HG02623 (cell line): ENCODE results near the gene RAB1B.
A peak's percentile ranks its signal among the peaks of the same experiment; 100 is the strongest.

ENCODE experiments used
- ATAC-seq: cut with Tn5 transposase; IDR thresholded peaks from one replicate; pipeline ENCODE4 v1.9.1; 2021; ENCODE audit warnings: moderate library complexity; ENCODE audit not compliant: unreplicated experiment

RAB1B gene

DNA sequence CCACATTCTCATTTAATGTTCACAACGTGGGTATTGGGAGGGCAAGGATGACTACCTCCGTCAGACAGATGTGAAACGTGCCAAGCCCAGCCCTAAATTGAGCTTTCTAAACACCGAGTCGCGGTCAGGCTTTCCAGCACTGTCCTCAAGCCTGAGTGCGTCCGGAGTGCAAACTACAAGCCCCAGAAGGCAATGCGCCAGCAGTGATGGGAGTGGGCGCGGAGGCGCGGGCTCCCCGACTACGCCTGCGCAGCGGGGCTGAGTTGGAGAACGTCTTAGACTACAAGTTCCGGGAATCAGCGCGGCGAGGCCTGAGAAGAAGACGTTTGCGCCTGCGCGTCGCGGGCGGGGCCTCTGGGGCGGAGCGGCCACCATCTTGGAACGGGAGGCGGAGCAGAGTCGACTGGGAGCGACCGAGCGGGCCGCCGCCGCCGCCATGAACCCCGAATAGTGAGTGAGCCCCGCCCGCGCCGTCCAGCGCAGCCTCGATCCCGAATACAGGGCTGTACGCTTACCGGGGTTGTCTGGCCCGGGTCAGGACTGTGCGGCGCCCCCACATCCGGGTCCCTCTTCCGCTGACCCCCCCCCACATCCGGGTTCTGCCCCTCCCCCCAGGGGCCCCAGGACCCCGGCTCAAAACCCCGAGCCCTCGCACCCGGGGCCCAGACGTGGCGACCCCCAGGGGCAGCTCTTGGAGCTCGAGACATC lies at the start of gene RAB1B:
Gene RAB1B (plus strand): TSS at position 396 of the 708 bp plus-strand sequence. CDS start 41 bp downstream, at position 437.
- ATAC-seq: peak; percentile 78

DNA sequence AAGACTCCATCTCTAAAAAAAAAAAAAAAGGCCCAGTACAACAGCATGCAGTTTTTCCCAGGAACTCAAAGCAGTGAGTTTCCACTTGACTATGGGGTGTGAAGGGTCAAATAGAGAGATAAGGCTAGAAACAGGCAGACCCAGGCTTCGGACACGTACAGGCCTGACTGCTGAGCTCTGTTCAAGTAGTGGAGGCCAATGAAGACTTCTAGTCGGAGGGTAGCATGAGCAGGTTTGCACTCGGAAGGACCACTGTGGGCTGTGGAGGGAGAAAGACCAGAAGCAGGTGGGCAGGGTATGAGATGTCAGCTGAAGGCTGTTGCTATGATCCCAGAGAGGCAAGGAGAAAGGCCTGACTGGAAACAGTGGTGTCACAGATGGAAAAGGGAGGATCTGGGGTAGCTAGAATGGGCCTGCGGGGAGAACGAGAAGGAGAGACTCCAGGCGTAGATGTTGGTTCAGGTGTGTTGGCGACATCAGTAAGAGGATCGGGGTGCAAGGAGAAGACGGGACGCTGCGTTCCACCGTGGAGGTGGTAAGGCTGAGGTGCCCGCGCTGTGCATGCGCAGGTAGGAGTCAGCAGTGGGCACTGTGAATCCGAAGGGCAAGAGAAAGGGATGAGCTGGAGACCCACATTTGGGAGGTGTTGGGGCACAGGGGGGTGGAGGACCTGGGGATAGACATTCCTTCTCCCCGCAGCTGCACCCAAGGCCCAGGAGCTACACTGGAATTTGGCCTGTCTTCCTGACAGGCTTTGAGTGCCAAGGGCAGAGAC lies 49.4 kb upstream of the RAB1B start:
- ATAC-seq: no peak

DNA sequence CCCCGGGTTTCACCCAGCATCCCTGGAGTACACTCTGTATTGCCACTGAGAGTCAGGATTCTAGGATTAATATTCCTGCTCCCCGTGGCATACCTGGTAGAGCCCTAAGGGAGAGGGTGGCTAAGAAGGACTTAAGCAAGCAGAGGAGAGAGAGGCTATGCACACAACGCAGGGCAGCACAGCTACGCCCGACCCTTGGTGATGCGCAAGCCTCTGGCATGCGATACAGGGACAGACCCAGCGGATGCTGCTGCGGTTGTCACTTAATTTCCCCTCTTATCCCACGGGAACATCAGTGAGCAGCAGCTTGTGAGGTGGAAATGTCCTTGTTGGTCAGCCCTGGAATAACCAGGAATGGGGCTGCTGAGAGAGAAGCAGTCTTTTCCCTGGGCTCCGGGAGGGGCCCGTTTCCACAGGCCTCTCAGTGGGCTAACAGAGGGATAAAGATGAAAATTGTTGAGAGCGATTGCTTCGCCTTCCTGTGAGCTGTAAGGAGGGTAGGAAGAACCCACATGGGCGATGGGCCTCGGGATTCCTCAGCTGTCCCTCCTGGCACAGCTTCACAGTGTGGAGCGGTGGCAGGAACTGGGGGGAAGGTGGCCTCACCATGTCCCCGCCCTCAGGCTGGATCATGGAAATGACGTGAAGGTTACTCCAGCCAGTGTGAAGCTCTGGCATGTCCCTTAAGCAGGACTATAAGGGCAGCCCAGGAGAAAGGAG lies 48.4 kb upstream of the RAB1B start:
- ATAC-seq: no peak

DNA sequence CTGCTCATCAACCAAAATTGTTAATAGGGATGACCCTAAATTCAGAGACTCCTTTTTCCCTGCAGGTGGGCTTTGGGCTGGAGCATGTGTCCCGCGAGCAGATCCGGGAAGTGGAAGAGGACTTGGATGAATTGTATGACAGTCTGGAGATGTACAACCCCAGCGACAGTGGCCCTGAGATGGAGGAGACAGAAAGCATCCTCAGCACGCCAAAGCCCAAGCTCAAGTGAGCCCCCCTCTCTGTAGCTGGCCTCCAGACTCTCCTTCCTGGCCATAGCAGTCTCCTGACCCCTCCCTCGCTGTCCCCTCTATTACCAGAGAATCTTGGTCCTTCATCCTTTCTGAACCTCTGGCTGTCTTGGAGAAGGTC lies 47.9 kb upstream of the RAB1B start:
- no peak for ATAC-seq

DNA sequence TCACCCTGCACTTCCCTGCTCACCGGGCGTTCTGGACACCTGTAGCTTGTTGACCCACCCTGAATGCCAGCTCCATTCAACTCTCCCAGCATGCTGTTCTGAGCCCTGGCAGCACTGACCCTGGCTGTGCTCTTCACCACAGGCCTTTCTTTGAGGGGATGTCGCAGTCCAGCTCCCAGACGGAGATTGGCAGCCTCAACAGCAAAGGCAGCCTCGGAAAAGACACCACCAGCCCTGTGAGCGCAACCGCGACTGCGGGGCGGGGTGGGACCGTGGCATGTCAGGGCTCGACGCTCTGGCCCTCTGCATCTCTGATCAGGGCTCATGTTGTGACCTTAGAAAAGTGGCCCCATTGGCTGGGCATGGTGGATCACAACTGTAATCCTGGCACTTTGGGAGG lies 47.4 kb upstream of the RAB1B start:
- ATAC-seq: no peak

DNA sequence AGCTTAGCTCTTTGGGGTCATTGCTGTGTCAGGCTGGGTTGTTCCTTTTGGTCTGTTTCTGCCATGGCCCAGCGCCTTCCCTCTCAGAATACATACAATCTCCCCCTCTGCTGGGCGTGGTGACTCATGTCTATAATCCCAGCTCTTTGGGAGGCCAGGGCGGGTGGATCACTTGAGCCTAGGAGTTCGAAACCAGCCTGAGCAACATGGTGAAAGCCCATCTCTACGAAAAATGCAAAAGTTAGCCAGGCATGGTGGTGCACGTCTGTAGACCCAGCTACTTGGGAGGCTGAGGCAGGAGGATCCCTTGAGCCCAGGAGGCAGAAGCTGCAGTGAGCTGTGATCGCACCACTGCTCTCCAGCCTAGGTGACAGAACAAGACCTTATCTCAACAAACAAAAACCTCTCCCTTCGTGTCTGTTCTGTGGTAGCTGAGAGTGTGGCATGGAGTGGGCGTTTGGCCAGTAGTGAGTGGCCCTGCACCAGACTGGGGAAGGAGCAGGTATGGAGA lies 46.7 kb upstream of the RAB1B start:
- no peak for ATAC-seq

DNA sequence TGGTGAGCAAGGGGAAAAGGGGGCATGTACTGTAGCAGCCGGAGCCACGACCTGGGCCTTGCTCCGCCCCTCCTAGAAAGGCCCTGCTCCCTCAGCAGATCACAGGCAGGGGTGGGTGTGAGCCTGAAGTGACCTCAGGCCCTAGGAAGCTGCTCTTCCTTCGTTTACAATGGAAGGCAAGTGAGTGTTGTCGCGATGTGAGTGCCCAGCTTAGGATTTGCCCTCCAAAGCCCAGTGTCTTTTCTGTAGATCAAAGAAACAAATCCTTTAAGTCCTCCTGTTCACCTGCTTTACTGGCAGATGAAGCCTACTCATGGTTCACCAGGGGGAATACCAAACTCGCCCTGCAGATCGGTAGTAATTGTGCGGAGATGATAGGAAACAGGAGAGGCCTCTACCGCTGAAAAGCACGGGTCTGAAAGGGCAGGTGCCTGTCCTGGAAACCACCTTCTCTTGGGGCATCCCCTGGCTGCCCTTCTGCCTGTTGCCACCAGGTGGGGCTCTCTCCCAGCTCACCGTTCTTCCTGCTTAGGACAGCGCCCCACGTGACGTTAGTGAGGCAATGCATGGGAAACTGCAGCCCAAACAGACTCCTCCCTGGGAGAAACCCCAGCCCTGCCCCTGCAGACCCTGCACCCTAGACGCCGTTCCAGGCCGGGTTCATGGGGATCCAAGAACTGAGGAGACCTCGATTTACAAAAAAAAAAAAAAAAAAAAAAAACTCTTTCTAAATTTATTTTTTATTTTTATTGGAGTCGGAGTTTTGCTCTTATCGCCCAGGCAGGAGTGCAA lies 45.9 kb upstream of the RAB1B start:
- ATAC-seq: peak; percentile 88

DNA sequence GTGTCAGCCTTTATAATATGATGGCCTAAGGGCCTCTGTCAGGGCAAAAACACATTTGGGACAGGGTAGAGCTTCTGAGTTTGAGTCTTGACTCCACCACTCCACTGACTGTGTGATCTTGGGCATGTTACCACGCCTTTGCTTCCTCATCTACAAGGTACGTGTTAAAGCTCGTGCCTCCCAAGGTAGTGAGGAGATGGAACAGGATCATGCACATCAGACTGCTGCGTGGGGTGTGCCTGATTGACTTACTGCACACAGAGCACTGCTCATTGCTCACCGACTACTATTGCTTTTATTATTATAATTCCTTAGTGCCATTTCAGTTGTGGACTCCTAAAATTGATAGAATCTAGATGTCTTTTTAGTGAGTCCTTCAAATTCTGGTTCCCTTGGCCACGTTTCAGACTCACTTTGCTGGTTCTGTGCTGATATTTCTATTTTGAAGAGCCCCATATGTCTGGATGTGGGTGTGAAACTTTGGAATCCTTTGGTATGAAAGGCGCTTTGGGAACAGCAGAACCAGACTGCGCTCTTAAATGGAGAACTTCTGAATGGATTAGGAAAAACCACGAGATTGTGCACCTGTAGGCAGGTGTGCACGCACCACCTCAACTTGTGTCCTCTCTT lies 44.1 kb upstream of the RAB1B start:
- ATAC-seq: no peak

DNA sequence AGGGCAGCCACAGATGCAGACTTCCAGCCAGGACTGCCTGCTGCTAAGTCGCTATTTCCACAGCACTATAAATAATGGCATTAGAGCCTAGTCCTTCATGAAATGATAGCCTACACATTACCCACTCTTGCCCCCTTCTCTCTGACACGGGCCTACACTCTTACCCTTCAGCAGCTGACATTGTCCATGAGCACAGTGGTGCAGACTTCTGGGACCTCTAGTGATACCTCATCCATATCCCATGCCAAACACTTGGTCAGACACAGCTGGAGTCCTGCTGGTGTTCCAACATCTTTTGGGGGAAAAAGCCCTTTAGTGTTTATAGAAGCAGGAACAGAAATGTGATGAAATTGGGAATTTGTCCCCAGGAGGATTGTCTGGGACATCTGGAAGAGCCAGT lies 43.4 kb upstream of the RAB1B start:
- no peak for ATAC-seq

DNA sequence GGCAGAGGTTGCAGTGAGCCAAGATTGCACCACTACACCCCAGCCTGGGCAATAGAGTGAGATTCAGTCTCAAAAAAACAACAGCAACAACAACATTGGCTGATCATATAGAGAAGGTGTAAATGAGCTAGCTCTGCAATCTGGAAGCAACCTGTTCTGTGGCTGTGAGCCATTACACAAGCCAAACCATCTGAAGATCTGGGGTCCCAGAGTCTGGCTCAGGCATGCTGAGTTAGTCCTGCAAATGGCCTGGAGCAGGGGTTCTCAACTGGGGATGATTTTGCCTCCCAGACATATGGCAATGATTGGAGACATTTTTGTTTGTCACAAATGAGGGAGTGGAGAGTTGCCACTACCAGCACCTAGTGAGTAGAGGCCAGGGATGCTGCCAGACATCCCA lies 42.3 kb upstream of the RAB1B start:
- no peak for ATAC-seq

DNA sequence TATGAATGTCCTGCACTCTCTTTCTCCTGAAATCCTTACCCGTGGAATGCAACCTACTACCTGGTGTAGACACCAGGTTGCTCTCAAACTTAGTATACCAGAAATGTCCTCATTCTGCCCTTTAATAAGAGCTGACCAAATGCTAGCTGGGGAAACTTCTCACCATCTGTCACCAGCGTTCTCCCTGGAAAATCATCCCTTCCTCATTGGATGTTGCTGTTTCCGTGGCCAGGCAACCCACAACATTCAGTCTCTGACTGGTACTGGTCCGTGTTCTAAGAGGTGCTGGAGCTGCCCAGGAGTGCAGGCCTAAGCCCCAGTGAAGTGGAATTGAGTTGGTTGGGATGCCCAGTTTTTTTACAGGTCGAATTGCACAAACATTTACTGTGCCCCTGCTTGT lies 40.7 kb upstream of the RAB1B start:
- no peak for ATAC-seq

DNA sequence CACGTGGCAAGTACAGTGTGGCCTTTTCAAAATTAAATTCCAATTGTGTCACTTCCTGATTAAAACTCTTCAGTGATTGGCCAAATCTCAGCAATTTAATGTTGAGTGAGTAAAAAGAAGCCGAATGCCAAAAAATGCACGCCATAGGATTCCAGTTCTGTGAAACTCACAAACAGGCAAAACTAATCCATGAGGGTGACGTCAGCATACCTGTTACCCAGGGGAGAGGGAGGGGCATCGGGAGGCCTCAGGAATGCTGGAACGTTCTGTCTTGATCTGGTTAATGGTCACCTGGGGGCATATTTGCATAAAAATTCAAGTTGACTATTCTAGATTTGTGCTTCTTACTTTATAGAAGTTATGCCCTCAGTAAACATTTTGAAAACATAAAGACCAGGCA lies 39.9 kb upstream of the RAB1B start:
- no peak for ATAC-seq

DNA sequence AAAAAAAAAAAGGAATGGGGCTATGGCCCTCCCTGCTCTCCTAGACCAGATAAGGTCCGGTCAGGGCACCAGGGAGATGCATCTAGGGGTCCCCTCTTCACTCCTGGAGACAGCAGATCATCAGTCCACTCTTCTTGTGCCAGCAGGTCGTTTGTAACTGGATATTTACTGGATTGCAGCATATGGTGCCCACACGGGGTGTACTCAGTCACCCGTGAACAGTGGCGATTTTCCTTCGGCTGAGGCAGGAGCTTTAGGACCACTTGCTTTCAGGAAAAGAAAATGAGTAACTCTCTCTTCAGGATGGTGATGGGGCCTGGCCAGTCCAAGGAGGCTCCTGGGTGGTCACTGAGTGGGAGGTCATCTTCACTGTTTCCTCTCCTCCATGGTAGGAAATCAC lies 38.3 kb upstream of the RAB1B start:
- ATAC-seq: no peak

DNA sequence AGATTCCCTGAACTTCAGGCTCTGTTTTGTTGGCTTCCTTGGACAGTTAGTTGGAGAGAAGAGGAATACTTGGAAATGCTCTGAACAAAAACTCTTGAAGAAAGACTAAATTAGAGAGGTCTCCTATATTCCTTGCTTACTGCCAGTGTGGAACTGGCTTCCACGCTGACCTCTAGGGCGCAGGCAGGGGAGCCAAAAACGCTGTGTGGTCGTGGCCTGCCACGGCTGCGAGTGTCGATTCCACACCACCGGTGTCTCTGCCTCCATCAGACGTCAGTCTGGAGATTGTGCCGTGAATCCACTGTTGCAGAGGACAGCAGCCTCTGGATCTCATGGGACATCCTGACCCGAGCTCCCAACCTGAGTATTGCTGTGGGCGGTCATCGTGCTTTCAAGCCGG lies 37.5 kb upstream of the RAB1B start:
- no peak for ATAC-seq

DNA sequence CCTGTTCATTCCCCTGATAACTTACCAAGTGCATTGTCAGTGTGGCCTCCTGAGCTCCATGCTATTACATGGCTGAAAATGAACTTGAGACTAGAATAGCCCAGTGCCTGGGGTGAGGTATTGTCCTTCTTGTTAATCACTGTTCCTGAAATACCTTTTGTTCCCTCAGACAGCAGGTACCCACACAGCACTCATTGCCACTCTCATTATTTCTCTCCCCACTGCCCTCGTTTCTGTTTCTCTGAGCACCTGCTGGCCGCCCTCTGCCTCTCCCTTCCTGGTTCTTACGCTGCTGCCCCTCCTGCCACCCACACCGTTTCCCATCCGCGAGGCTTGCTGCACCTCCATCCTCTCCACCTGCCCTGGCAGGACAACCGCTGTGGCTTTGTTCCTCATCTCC lies 36.9 kb upstream of the RAB1B start:
- ATAC-seq: no peak

DNA sequence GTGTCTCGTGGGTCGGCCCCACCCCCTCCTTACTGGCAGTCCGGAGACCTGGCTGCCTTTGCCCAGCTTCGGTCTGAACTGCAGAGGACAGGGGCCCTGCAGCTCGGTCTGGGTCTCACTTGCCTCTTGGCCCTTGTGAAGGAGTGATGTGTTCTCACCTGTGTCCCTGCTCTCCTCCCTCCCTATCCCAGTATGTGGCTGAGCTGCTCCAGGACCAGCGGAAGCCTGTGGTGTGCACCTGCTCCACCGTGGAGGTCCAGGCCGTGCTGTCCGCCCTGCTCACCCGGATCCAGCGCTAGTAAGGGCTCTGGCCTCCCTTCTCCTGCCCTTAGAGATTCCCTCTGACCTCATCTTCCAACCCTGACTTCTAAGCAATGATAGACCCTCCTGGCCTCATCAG lies 35.7 kb upstream of the RAB1B start:
- ATAC-seq: no peak

DNA sequence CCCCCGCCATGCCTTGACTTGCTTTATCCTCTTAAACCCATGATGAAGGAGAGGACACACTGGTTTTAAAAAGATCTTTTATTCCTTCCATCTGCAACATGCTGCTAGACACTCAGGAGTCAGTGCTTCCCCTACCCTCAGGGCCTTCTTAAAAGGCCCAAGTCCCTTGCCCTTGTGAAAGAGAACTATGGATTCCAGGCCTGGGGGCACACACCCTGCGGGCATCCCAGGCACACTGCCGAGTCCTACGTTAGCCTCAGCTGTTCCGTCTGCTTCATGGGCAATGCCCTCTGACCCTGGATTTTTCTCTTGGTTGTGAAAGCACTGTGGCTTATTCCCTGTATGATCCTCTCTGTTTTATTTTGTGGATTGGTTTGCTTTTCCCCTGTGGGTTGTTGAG lies 35.1 kb upstream of the RAB1B start:
- no peak for ATAC-seq

DNA sequence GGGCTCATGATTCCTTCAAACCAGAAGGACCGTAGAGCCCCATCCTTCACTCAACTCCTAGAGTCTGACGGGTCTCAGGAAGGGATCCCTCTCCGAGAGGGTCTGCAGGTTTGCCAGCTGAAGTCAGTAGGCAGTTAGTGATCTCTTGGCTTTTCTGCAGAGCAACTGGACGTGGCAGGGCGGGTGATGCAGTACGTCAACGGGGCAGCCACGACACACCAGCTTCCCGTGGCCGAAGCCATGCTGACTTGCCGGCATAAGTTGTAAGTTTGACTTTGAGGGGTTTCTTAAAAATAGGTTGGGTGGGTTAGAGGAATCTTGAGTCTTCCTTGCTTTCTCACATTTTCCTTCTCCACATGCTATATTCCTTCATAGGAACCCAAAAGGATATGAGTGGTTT lies 33.3 kb upstream of the RAB1B start:
- no peak for ATAC-seq

DNA sequence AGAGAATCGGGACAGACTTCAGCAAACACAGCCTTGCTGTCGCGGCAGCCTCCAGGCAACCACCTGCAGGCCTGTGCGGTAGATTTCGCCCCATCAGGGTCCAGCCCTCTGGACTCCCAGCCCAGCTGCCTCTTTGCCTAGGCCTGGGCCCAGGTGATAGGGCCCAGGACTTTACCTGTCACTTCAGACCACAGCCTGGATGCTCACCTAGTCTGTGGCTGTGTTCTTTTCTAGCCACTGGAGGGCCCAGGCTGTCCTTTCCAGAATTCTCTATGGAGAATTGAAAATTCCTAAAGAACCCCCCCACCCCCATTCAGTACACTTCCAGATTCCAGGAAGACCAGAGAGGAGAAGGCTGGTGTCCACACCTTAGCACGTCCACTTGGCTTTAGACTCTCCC lies 30.6 kb upstream of the RAB1B start:
- no peak for ATAC-seq

DNA sequence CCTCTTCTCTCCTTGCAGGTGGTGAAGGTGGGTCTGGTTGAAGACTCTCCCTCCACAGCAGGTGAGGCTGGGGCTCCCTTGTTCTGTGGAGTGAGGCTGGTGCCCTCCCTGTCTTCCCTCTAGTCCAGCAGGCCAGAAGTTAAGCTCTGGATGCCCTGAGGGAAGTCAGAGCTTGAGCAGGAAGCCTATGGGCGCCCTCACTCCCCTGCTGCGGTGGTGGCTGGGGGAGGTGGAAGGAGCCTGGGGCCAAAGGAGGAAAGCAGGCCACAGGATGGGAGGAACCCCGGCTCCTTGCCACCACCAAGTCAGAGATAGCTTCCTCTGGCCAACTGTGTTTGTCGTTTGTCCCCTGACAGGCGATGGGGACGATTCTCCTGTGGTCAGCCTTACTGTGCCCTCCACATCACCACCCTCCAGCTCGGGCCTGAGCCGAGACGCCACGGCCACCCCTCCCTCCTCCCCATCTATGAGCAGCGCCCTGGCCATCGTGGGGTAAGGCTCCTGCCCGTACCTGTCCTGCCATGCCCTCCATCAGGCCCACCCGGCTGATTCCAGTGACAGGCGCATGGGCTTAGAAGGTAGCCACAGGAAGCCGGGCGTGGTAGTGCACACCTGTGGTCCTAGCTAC lies 29.5 kb upstream of the RAB1B start:
- ATAC-seq: no peak
